Stomach smooth muscle (tissue), 2 donors: Measurements from ENCODE around the gene WDR59.

Source experiments
- H3K27ac ChIP-seq: one replicate; pipeline ENCODE4 v1.7.0; 2013; ENCODE audit warnings: mild to moderate bottlenecking, low read length, inconsistent platforms
- H3K27me3 ChIP-seq, 2 donors: one replicate each; pipeline ENCODE4 v1.7.0; 2013; ENCODE audit warnings: low read length in 2 of 2; ENCODE audit not compliant: insufficient read depth in 2 of 2, control insufficient read depth in 1 of 2
- H3K36me3 ChIP-seq, 2 donors: one replicate each; pipeline ENCODE4 v1.7.0; 2013; ENCODE audit warnings: low read length in 2 of 2; ENCODE audit not compliant: control insufficient read depth in 2 of 2, insufficient read depth in 2 of 2
- H3K4me1 ChIP-seq: one replicate; pipeline ENCODE4 v1.7.0; 2013; ENCODE audit warnings: low read length; ENCODE audit not compliant: control insufficient read depth, insufficient read depth
- H3K4me3 ChIP-seq, 2 donors: one replicate each; pipeline ENCODE4 v1.7.0; 2013; ENCODE audit warnings: low read length in 2 of 2
- H3K9ac ChIP-seq, 2 donors: one replicate each; pipeline ENCODE4 v1.7.0; 2013; ENCODE audit warnings: low read length in 2 of 2, mild to moderate bottlenecking in 1 of 2
- H3K9me3 ChIP-seq, 2 donors: one replicate each; pipeline ENCODE4 v1.7.0; 2013; ENCODE audit warnings: low read length in 2 of 2; ENCODE audit not compliant: control insufficient read depth in 2 of 2
- donor health status: healthy.
- donor health status: Pancreatic carcinoma.

WDR59 gene

DNA sequence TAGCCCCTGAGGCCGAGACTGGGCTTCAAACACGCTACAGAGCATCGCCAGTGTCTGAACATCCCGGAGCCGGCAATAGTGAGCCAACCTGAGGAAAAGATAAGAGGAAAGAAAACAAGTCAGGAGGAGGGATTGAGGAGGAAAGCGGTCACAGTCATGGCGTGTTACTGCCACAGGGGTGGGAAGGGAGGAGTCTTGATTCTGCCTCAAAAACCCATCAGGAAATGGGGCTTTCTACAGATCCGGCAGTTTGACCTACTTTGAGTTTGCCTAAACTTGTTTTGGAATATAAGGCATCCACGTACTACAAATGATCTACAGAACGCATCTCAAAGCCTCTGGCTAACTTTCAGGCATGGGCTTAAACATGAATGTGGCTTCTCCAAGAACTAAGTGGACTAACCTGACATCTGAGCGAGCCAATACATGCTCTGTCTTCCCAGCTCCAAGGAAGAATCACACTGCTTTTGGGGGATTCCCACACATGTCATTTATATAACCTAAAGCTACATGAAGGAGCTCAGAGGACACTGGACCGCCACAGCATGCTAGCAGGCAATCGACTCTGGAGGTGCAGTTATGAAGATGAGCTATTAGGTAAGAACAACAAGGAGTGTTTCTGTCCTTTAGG lies 96.6 kb downstream of the WDR59 start:
- Histone ChIP-seq H3K9me3 (no peaks in the 10 kb centered on the region), H3K27me3 (no peaks in the 10 kb centered on the region), H3K9ac (no peak overlapping the region), H3K4me1 (no peaks in the 10 kb centered on the region), H3K4me3 (no peak overlapping the region), H3K27ac (no peak overlapping the region), H3K36me3 (peaks cover 43 to 58% of the 10 kb centered on the region in 2 donors)

DNA sequence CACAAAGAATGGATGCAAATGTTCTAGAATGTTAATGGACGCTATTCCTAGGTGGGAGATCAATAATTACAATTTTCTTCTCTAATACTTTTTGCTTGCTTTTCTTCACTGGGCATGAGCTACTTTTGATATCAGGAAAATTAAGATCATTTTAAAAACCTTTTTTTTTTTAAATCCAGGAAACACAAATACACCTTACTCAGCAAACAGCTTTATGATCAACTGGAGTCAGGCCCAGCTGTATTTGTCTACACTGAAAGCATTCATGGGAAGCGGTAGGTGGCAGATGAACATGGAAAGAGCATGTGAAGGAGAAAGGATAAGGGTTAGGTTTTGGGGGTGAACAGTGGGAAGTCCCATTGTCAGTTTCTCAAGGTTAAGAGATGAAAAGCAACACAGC lies 97.8 kb downstream of the WDR59 start:
- no peaks in the 10 kb centered on the region for H3K9me3 ChIP-seq
- no peak overlapping the region for H3K27ac ChIP-seq
- no peaks in the 10 kb centered on the region for H3K4me1 ChIP-seq
- no peak overlapping the region for H3K4me3 ChIP-seq
- no peaks in the 10 kb centered on the region for H3K27me3 ChIP-seq
- H3K9ac ChIP-seq, result no peak overlapping the region
- peaks cover 32 to 46% of the 10 kb centered on the region in 2 donors for H3K36me3 ChIP-seq

GRCh38 chr16:74877706-74878105 lies 107.2 kb downstream of the WDR59 start:
- H3K9ac ChIP-seq, result no peak overlapping the region
- no peak overlapping the region for H3K27ac ChIP-seq
- H3K4me3 ChIP-seq, result no peak overlapping the region
- H3K9me3 ChIP-seq, result no peaks in the 10 kb centered on the region
- H3K4me1 ChIP-seq, result no peaks in the 10 kb centered on the region
- H3K27me3 ChIP-seq, result no peaks in the 10 kb centered on the region
- H3K36me3 ChIP-seq, result peaks cover 8 to 12% of the 10 kb centered on the region in 2 donors

DNA sequence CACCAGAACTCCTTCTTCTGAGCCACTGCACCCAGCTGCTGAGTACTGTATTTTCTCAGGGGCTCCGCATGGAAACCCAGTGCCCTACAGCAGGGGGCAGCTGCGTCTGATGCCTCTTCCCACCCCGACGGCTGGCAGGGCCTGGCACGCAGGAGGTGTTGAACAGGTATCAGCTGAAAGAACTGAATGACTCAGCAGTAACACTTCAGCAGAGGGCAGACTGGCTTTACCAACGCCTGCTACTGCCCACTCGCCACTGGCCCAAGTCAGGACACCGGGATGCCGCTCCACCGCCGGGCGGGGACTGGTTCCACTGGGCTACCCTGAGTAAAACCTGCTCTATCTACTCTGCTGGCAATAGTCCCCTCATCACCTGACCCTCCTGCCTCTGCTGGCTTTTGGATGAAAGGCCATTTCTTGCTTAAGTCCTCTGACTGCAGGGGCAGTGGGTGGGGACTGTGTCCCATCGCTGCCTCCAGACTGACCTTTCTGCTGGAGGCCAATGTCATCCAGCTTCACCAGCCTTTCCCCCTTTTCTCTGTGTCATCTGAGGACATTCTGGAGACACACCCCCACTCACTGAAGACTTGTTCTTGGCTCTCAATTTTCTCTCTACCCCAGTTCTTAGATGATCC lies 109.9 kb downstream of the WDR59 start:
- no peaks in the 10 kb centered on the region for H3K27me3 ChIP-seq
- H3K27ac ChIP-seq, result no peak overlapping the region
- no peaks in the 10 kb centered on the region for H3K4me1 ChIP-seq
- H3K36me3 ChIP-seq, result peaks cover 8 to 16% of the 10 kb centered on the region in 2 donors
- H3K4me3 ChIP-seq, result no peak overlapping the region
- no peak overlapping the region for H3K9ac ChIP-seq
- H3K9me3 ChIP-seq, result no peaks in the 10 kb centered on the region

GRCh38 chr16:74874123-74874522 lies 110.8 kb downstream of the WDR59 start:
- no peaks in the 10 kb centered on the region for H3K4me1 ChIP-seq
- H3K9me3 ChIP-seq, result no peaks in the 10 kb centered on the region
- H3K4me3 ChIP-seq, result no peak overlapping the region
- H3K27ac ChIP-seq, result no peak overlapping the region
- H3K36me3 ChIP-seq, result peaks cover 8 to 16% of the 10 kb centered on the region in 2 donors
- no peak overlapping the region for H3K9ac ChIP-seq
- H3K27me3 ChIP-seq, result no peaks in the 10 kb centered on the region

DNA sequence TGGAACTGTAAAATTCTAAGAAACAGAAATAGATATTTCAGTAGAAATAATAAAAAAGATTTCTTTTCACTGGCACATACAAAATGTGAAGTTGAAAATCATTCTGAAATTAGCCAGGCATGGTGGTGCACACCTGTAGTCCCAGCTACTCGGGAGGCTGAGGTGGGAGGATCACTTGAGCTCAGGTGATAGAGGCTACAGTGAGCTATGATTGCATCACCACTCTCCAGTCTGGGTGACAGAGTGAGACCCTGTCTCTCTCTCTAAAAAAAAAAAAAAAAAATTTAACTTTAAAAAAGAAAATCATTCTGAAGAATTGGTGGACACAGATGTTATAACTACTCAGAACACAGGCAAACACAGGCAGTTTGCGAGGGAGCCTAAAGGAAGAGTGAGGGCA lies 112.6 kb downstream of the WDR59 start:
- H3K4me1 ChIP-seq, result peaks cover 2% of the 10 kb centered on the region
- H3K27ac ChIP-seq, result no peak overlapping the region
- no peaks in the 10 kb centered on the region for H3K27me3 ChIP-seq
- H3K9ac ChIP-seq, result no peak overlapping the region
- H3K9me3 ChIP-seq, result no peaks in the 10 kb centered on the region
- H3K36me3 ChIP-seq, result peaks cover 8 to 16% of the 10 kb centered on the region in 2 donors
- H3K4me3 ChIP-seq, result no peak overlapping the region

- Histone ChIP-seq H3K9ac (no peak overlapping the region), H3K9me3 (no peaks in the 10 kb centered on the region), H3K27ac (no peak overlapping the region), H3K4me1 (peaks cover 2% of the 10 kb centered on the region), H3K27me3 (no peaks in the 10 kb centered on the region), H3K36me3 (peaks cover 8 to 16% of the 10 kb centered on the region in 2 donors), H3K4me3 (no peak overlapping the region)
Observed at GRCh38 chr16:74871608-74872007, 113.3 kb downstream of the WDR59 start.

DNA sequence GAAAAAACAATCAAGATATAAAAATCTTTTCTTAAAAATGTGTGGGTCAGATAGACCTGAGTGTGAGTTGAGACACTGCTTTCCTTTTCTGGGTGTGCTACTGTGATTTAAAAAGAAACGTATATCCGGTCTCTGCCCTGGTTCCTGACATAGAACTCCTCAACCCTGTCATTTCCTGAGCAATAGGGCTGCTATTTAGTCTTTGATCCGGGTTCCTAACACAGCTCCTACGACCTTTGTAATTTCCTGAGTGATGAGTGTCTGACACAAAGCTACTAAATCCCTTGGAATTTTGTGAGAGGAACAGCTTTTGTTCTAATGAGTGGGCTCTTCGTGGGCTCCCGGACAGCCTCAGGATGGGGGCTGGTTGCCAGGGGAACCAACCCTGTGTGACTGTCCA lies 116.4 kb downstream of the WDR59 start:
- Histone ChIP-seq H3K27me3 (no peaks in the 10 kb centered on the region), H3K9ac (no peak overlapping the region), H3K4me3 (no peak overlapping the region), H3K36me3 (peaks cover 0 to 5% of the 10 kb centered on the region in 2 donors), H3K27ac (no peak overlapping the region), H3K9me3 (no peaks in the 10 kb centered on the region), H3K4me1 (peaks cover 2% of the 10 kb centered on the region)

- Histone ChIP-seq H3K27ac (no peak overlapping the region), H3K36me3 (peaks cover 0 to 5% of the 10 kb centered on the region in 2 donors), H3K4me3 (no peak overlapping the region), H3K27me3 (no peaks in the 10 kb centered on the region), H3K9ac (no peak overlapping the region), H3K4me1 (peaks cover 2% of the 10 kb centered on the region), H3K9me3 (no peaks in the 10 kb centered on the region)
Observed at GRCh38 chr16:74868035-74868434, 116.9 kb downstream of the WDR59 start.

GRCh38 chr16:74867281-74867849 lies 117.6 kb downstream of the WDR59 start:
- H3K9me3 ChIP-seq, result no peaks in the 10 kb centered on the region
- no peak overlapping the region for H3K9ac ChIP-seq
- no peak overlapping the region for H3K27ac ChIP-seq
- H3K27me3 ChIP-seq, result no peaks in the 10 kb centered on the region
- no peak overlapping the region for H3K4me3 ChIP-seq
- H3K4me1 ChIP-seq, result peaks cover 2% of the 10 kb centered on the region
- H3K36me3 ChIP-seq, result peaks cover 0 to 5% of the 10 kb centered on the region in 2 donors
